NCI-H1436 treated with DMSO at 0.1 percent for 48 hours (cell line): ENCODE results near the gene THSD8.
A peak's percentile ranks its signal among the peaks of the same experiment; 100 is the strongest.

ENCODE experiments used
- DNase-seq: peaks from one replicate; lab custom pipeline; 2025; lab: John Stamatoyannopoulos, UW

THSD8 gene

GRCh38 chr19:12801466-12802266 lies at the start of gene THSD8, which contains the start of gene PRDX2:
Gene THSD8 (plus strand): TSS chr19:12802069. CDS start chr19:12802072, 3 bp downstream.
Gene PRDX2 (minus strand): TSS chr19:12801800. CDS start chr19:12801261, 539 bp downstream.
- no peak for DNase-seq

- no peak for DNase-seq
Observed at GRCh38 chr19:12754465-12755196, 47.2 kb upstream of the THSD8 start.

- no peak for DNase-seq
Observed at GRCh38 chr19:12756150-12756883, 45.6 kb upstream of the THSD8 start.

GRCh38 chr19:12757544-12758274 lies 44.2 kb upstream of the THSD8 start:
- no peak for DNase-seq

- DNase-seq: no peak
Observed at GRCh38 chr19:12759686-12760085, 42.2 kb upstream of the THSD8 start.

GRCh38 chr19:12763100-12763499 lies 38.8 kb upstream of the THSD8 start:
- no peak for DNase-seq

- no peak for DNase-seq
Observed at GRCh38 chr19:12764698-12765097, 37.2 kb upstream of the THSD8 start.

GRCh38 chr19:12766051-12766521 lies 35.8 kb upstream of the THSD8 start:
- no peak for DNase-seq

GRCh38 chr19:12767150-12767549 lies 34.7 kb upstream of the THSD8 start:
- no peak for DNase-seq

GRCh38 chr19:12767666-12768065 lies 34.2 kb upstream of the THSD8 start:
- DNase-seq: no peak

- no peak for DNase-seq
Observed at GRCh38 chr19:12769689-12770088, 32.2 kb upstream of the THSD8 start.

GRCh38 chr19:12770922-12771321 lies 30.9 kb upstream of the THSD8 start:
- no peak for DNase-seq

GRCh38 chr19:12772323-12772722 lies 29.5 kb upstream of the THSD8 start:
- no peak for DNase-seq

- no peak for DNase-seq
Observed at GRCh38 chr19:12773571-12773970, 28.3 kb upstream of the THSD8 start.

GRCh38 chr19:12774588-12775555 lies 27.0 kb upstream of the THSD8 start, which contains the start of gene HOOK2:
Gene HOOK2 (minus strand): TSS chr19:12775552. CDS start chr19:12775449, 103 bp downstream.
- DNase-seq: peak; percentile 42

- no peak for DNase-seq
Observed at GRCh38 chr19:12777217-12778016, 24.5 kb upstream of the THSD8 start.

- no peak for DNase-seq
Observed at GRCh38 chr19:12778017-12778904, 23.6 kb upstream of the THSD8 start.

- DNase-seq: no peak
Observed at GRCh38 chr19:12778905-12779161, 23.0 kb upstream of the THSD8 start.
